K562 (cell line): Measurements from ENCODE around the gene AGR2. TPM values are rescaled to one million over a fixed set of nuclear protein-coding genes. Genes with fewer than 3 reads are reported as not detected.
A peak's percentile ranks its signal among the peaks of the same experiment; 100 is the strongest.

Source experiments
- BRCA1 ChIP-seq, 2 experiments: fragments of 450-650 bp in 1 of 2; sonication (generic) in 1 of 2; formaldehyde crosslinking in 1 of 2; IDR thresholded peaks; 2 replicates each; pipeline versions ENCODE4 v1.5.0 to v1.6.1; 2017 to 2020; ENCODE audit warnings: mild to moderate bottlenecking in 1 of 2, missing genetic modification reagents in 1 of 2
- CC2D1A ChIP-seq: fragments of 450-650 bp; IDR thresholded peaks from 2 replicates; pipeline ENCODE4 v1.6.1; 2017; ENCODE audit warnings: mild to moderate bottlenecking
- CREB5 ChIP-seq: fragments of 250-450 bp; sonication (Bioruptor Pico); IDR thresholded peaks from 2 replicates; pipeline ENCODE4 v1.5.0; 2020; ENCODE audit warnings: mild to moderate bottlenecking
- GABPB2 ChIP-seq: fragments of 250-450 bp; sonication (Bioruptor Pico); conservative IDR thresholded peaks from 2 replicates; pipeline ENCODE4 v1.5.1; 2021; ENCODE audit warnings: mild to moderate bottlenecking
- HMGN3 ChIP-seq: IDR thresholded peaks from 2 replicates; pipeline ENCODE4 v1.6.1; 2011; ENCODE audit warnings: borderline replicate concordance, low read depth, mild to moderate bottlenecking, mixed read lengths, low read length; ENCODE audit not compliant: insufficient read length; ENCODE audit errors: extremely low read depth
- HNRNPL ChIP-seq: fragments of 200-400 bp; formaldehyde crosslinking; IDR thresholded peaks from 2 replicates; pipeline ENCODE4 v1.6.1; 2017; ENCODE audit warnings: low read depth, mild to moderate bottlenecking, low read length
- LCOR ChIP-seq: sonication (generic); formaldehyde crosslinking; IDR thresholded peaks from 2 replicates; pipeline ENCODE4 v1.8.0; 2022; ENCODE audit warnings: mild to moderate bottlenecking, missing genetic modification reagents
- PHF21A ChIP-seq: fragments of 450-650 bp; IDR thresholded peaks from 2 replicates; pipeline ENCODE4 v1.6.1; 2017; ENCODE audit warnings: low read depth, borderline replicate concordance
- RBM15 ChIP-seq: fragments of 200-400 bp; formaldehyde crosslinking; IDR thresholded peaks from 2 replicates; pipeline ENCODE4 v1.6.1; 2018; ENCODE audit warnings: mild to moderate bottlenecking, low read length, moderate library complexity; ENCODE audit not compliant: insufficient read depth
- RERE ChIP-seq: sonication (generic); formaldehyde crosslinking; IDR thresholded peaks from 2 replicates; pipeline ENCODE4 v1.8.0; 2023; ENCODE audit warnings: missing genetic modification reagents, mild to moderate bottlenecking, borderline replicate concordance
- SREBF1 ChIP-seq: fragments of 150-350 bp; IDR thresholded peaks from 2 replicates; pipeline ENCODE4 v1.6.1; 2014; ENCODE audit warnings: antibody characterized with exemption, low read depth, low read length, borderline replicate concordance
- TCF15 ChIP-seq: fragments of 250-450 bp; sonication (Bioruptor Pico); IDR thresholded peaks from 2 replicates; pipeline ENCODE4 v1.8.0; 2022; ENCODE audit warnings: moderate library complexity, mild to moderate bottlenecking, inconsistent platforms
- TFE3 ChIP-seq: fragments of 450-650 bp; formaldehyde crosslinking; IDR thresholded peaks from 2 replicates; pipeline ENCODE4 v1.4.0; 2020; ENCODE audit warnings: mild to moderate bottlenecking, mixed read lengths
- TRIM24 ChIP-seq, 2 experiments: fragments of 450-650 bp; IDR thresholded peaks; 2 replicates each; pipeline ENCODE4 v1.6.1; 2016
- XRCC3 ChIP-seq: fragments of 450-650 bp; IDR thresholded peaks from 2 replicates; pipeline ENCODE4 v1.6.1; 2017; ENCODE audit warnings: mild to moderate bottlenecking, moderate library complexity
- ZBTB8A ChIP-seq: fragments of 450-650 bp; IDR thresholded peaks from 2 replicates; pipeline ENCODE4 v1.6.1; 2018; ENCODE audit warnings: mild to moderate bottlenecking, moderate library complexity; ENCODE audit not compliant: partially characterized antibody
- ZNF146 ChIP-seq: IDR thresholded peaks from one replicate; pipeline ENCODE4 v1.6.1; 2018; ENCODE audit warnings: missing compliant biosample characterization; ENCODE audit not compliant: unreplicated experiment
- ZNF384 ChIP-seq: IDR thresholded peaks from 2 replicates; pipeline ENCODE4 v1.6.1; 2012; ENCODE audit warnings: low read depth, low read length, improper control_type of control experiment
- ZNF507 ChIP-seq: conservative IDR thresholded peaks from 2 replicates; pipeline ENCODE4 v1.6.1; 2017; ENCODE audit warnings: missing genetic modification characterization, missing compliant biosample characterization
- ZSCAN32 ChIP-seq: fragments of 450-650 bp; formaldehyde crosslinking; IDR thresholded peaks from 2 replicates; pipeline ENCODE4 v1.4.0; 2020; ENCODE audit warnings: mild to moderate bottlenecking, moderate library complexity
- polyA plus RNA-seq, 8 experiments: library from polyadenylated mRNA; depleted of rRNA in 4 of 8; stranded (reverse) in 5 of 8; unstranded in 3 of 8; fragments of >200 nt; fragmentation: Nextera tagmentation in 2 of 8; fragmentation: Illumina TruSeq in 1 of 8; extraction: Ambion mirVana in 2 of 8; extraction: Trizol in 1 of 8; gene quantifications; 2 replicates each; pipeline versions ENCODE4 v1.2.1 to v1.2.3, GENCODE V29; 2011 to 2014; ENCODE audit warnings: inconsistent platforms in 1 of 8, missing spikeins in 1 of 8
- total RNA-seq, 7 experiments: library from RNA; depleted of rRNA in 6 of 7; stranded (reverse); fragments of >200 nt in 6 of 7; fragmentation: Illumina TruSeq in 2 of 7; extraction: Trizol in 2 of 7; gene quantifications; 2 replicates each; pipeline versions ENCODE4 v1.2.1 to v1.2.3, GENCODE V29; 2011 to 2021; ENCODE audit warnings: low replicate concordance in 1 of 7

Gene AGR2
- total and polyA plus RNA-seq, 9 of the 15 experiments (the other 6 are each of a cell fraction or from before 2014, with no cell fraction given) = 0.66 TPM; not detected in 8

GRCh38 chr7:16753102-16753931 lies 51.5 kb downstream of the AGR2 start, which contains the start of gene TSPAN13 (continued):
- TF ChIP-seq ZBTB8A (no peak), XRCC3 (no peak), TRIM24 (IDR thresholded peaks at IDR 0.05) (peak in 1 of 2 experiments; percentile 22; a peak in 1 of 4 replicates), SREBF1 (no peak), ZNF384 (no peak), TCF15 (CRISPR knock-in tag) (no peak), GABPB2 (CRISPR knock-in tag) (no peak), TFE3 (CRISPR knock-in tag) (no peak), ZNF507 (tag) (no peak), ZSCAN32 (CRISPR knock-in tag) (no peak), HNRNPL (no peak), CC2D1A (no peak), RBM15 (no peak), BRCA1 (IDR thresholded peaks at IDR 0.05) (no peak), BRCA1 (CRISPR knock-in tag; IDR thresholded peaks at IDR 0.05) (no peak), LCOR (CRISPR knock-in tag) (no peak), HMGN3 (peak; percentile 51), CREB5 (CRISPR knock-in tag) (no peak), RERE (CRISPR knock-in tag) (no peak), ZNF146 (no peak), PHF21A (no peak)
